Uterus (tissue), 4 donors: Measurements from ENCODE around the gene RNASE4. TPM values are rescaled to one million over a fixed set of nuclear protein-coding genes. Genes with fewer than 3 reads are reported as not detected.

Experiments
- small RNA-seq: library from RNA; depleted of rRNA; stranded (forward); fragments of <200 nt; gene quantifications from one replicate; pipeline ENCODE3, GENCODE V24; 2016
- total RNA-seq, 4 donors: library from RNA; depleted of rRNA in 3 of 4; stranded (reverse); fragments of >200 nt in 3 of 4; gene quantifications; one replicate each; pipeline versions ENCODE4 v1.1.0 to v1.2.4, GENCODE V29; 2014 to 2023
- donor health status: DM: yes; HTN: yes; CAD: no.

The RNASE4 gene
- total RNA-seq, 4 donors from 2014 or later: 26.3 to 159 (median 76.3) TPM

Small RNA genes lying within 50 kb of the gene (small RNA-seq; reads per million reads assigned to genes)
- gene RF00019: not detected

Other genes with a start within 250 kb of the RNASE4 start
- 1 to 10 TPM in 3 of 4 donors, not detected in 1; 1.3 to 2.8 (median 2.1) TPM for gene KLHL33, start 248.4 kb upstream of the RNASE4 start, total RNA-seq
- gene OSGEP, start 229.7 kb upstream of the RNASE4 start, total RNA-seq: 100 to 1,000 TPM in 1 of 4 donors, 10 to 100 TPM in 3; 38.7 to 105 (median 53.0) TPM
- 100 to 1,000 TPM in 1 of 4 donors, 10 to 100 TPM in 3; 52.4 to 208 (median 93.3) TPM for gene APEX1, start 229.3 kb upstream of the RNASE4 start, total RNA-seq
- 10 to 100 TPM; 16.4 to 39.1 (median 22.8) TPM for gene PIP4P1, start 223.1 kb upstream of the RNASE4 start, total RNA-seq
- gene PNP, start 215.2 kb upstream of the RNASE4 start, total RNA-seq: 10 to 100 TPM; 12.7 to 46.9 (median 14.3) TPM
- under 1 TPM in 1 of 4 donors, not detected in 3; 0.76 TPM for gene RNASE10, start 179.0 kb upstream of the RNASE4 start, total RNA-seq
- not detected for gene RNASE9, start 123.5 kb upstream of the RNASE4 start, total RNA-seq
- gene RNASE11, start 96.6 kb upstream of the RNASE4 start, total RNA-seq: not detected
- gene RNASE12, start 93.2 kb upstream of the RNASE4 start, total RNA-seq: not detected
- gene OR6S1, start 42.9 kb upstream of the RNASE4 start, total RNA-seq: not detected
- gene ANG, start 4.2 kb downstream of the RNASE4 start, total RNA-seq: 10 to 100 TPM in 3 of 4 donors, 1 to 10 TPM in 1; 4.2 to 20.8 (median 12.2) TPM
- gene EDDM3A, start 61.3 kb downstream of the RNASE4 start, total RNA-seq: not detected
- not detected for gene EDDM3B, start 83.8 kb downstream of the RNASE4 start, total RNA-seq
- gene RNASE6, start 96.7 kb downstream of the RNASE4 start, total RNA-seq: 1 to 10 TPM in 3 of 4 donors, under 1 TPM in 1; 0.77 to 4.2 (median 3.7) TPM
- gene RNASE1, start 118.3 kb downstream of the RNASE4 start, total RNA-seq: 100 to 1,000 TPM; 107 to 299 (median 167) TPM
- gene RNASE3, start 206.8 kb downstream of the RNASE4 start, total RNA-seq: not detected